Psoas muscle (tissue), 8 donors: ENCODE measurements around the gene FNDC3A. TPM values are rescaled to one million over a fixed set of nuclear protein-coding genes. Genes with fewer than 3 reads are reported as not detected.

Experiments
- ATAC-seq, 4 donors: fragments of 200-7000 bp; cut with Tn5 transposase; one replicate each; pipeline ENCODE4 v1.9.1; 2020; ENCODE audit warnings: moderate library complexity in 3 of 4, mild to moderate bottlenecking in 2 of 4
- DNase-seq, 2 donors: peaks; one replicate each; pipeline ENCODE4 v3.0.0-alpha.2; 2020
- H3K27ac ChIP-seq: fragments of 200-600 bp; one replicate; pipeline ENCODE4 v1.8.0; 2022
- H3K27me3 ChIP-seq, 3 donors: fragments of 200-600 bp in 1 of 3; one replicate each; pipeline versions ENCODE4 v1.6.1 to v1.8.0; 2013 to 2022; ENCODE audit warnings: low read length in 2 of 3, mild to moderate bottlenecking in 2 of 3, moderate library complexity in 1 of 3; ENCODE audit not compliant: insufficient read depth in 3 of 3
- H3K36me3 ChIP-seq, 2 donors: fragments of 200-600 bp in 1 of 2; one replicate each; pipeline versions ENCODE4 v1.6.1 to v1.8.0; 2013 to 2022; ENCODE audit warnings: low read depth in 1 of 2, mild to moderate bottlenecking in 1 of 2, moderate library complexity in 1 of 2; ENCODE audit not compliant: insufficient read depth in 1 of 2
- H3K4me1 ChIP-seq: fragments of 200-600 bp; one replicate; pipeline ENCODE4 v1.8.0; 2022
- H3K4me3 ChIP-seq: fragments of 200-600 bp; one replicate; pipeline ENCODE4 v1.8.0; 2022; ENCODE audit warnings: mild to moderate bottlenecking
- H3K9me3 ChIP-seq: fragments of 200-600 bp; one replicate; pipeline ENCODE4 v1.8.0; 2022
- CTCF ChIP-seq: fragments of 200-600 bp; IDR thresholded peaks from one replicate; pipeline ENCODE4 v1.8.0; 2022; ENCODE audit warnings: antibody characterized with exemption
- WGBS, 3 donors: extraction: QIAGEN DNeasy Blood & Tissue Kit; methylation state at CpG; one replicate each; pipeline versions ENCODE4 v1.1.6 to v1.1.7; 2013; 5-methylcytosine and 5-hydroxymethylcytosine counted together
- intact Hi-C, 2 donors: fragments of 100-400 bp; cut with DNase I; formaldehyde crosslinking; loops; one replicate each; pipeline versions ENCODE4 v1.11.0 to v1.14.2; 2022
- polyA plus RNA-seq, 3 donors: library from polyadenylated mRNA; stranded (reverse); fragments of 200-250 nt; gene quantifications; one replicate each; pipeline ENCODE4 v1.2.3, GENCODE V29; 2013
- total RNA-seq, 4 donors: library from RNA; stranded (reverse); fragmentation: NEBNext Ultra II Directional in 2 of 4; extraction: Animal tissue kit (Norgen Biotek cat#: 25700) in 2 of 4; gene quantifications; one replicate each; pipeline versions ENCODE4 v1.2.1 to v1.2.4, GENCODE V29; 2021 to 2023
- donor health status: healthy with polysubstance abuse.
- donor health status: DM: no; HTN: no; CAD: no; lungs with moderate emphysema.
- donor health status: Bipolar disorder and iron deficiency.
- donor health status: healthy.
- donor health status: DM: yes; HTN: yes; CAD: no.
- donor health status: DM: no; HTN: no; CAD: no.
- donor health status: DM: no; HTN: no; CAD: no.
- donor health status: DM: yes; HTN: yes; CAD: no.

The FNDC3A gene
- total and polyA plus RNA-seq, 7 donors: 4.4 to 18.6 (median 10.5) TPM

DNA sequence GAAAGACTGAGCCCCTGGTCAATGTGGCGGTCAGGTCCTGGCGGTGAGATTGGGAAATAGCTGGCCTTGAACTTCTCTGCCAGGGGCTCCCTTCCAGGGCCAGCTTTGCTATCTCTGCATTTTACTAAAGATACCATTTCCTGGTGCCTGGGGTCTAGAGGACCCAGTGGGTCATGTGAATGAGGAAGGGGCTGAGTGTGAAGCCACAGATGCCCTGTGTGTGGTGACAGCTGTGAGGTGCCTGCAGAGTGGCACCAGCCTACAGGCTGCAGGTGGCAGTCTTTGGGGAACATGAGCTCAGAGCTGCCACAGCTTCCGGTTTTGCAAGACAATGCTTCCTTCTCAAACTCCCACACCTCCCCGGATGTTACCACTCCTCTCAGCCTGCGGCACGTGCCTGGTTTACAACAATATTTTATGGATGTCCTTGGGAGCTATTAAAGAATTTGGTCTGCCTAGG is 239.2 kb downstream of the FNDC3A start:
- DNase-seq (peak in 1 of 2 donors; percentile 21), ATAC-seq (peak in 2 of 4 donors; percentile 42 to 43)
- 45 to 51% (median 49%) methylated on average over 6 of the region's 6 CpGs for WGBS, 3 donors
- no peak for TF ChIP-seq CTCF
- no peak overlapping the region for H3K4me3 ChIP-seq
- H3K4me1 ChIP-seq: no peaks in the 10 kb centered on the region
- peaks cover 0 to 5% of the 10 kb centered on the region in 2 donors for H3K36me3 ChIP-seq
- peaks cover 0 to 28% (median 7%) of the 10 kb centered on the region in 3 donors for H3K27me3 ChIP-seq
- H3K27ac ChIP-seq: no peak overlapping the region
- H3K9me3 ChIP-seq: no peaks in the 10 kb centered on the region
- intact Hi-C loops: no loop called here

DNA sequence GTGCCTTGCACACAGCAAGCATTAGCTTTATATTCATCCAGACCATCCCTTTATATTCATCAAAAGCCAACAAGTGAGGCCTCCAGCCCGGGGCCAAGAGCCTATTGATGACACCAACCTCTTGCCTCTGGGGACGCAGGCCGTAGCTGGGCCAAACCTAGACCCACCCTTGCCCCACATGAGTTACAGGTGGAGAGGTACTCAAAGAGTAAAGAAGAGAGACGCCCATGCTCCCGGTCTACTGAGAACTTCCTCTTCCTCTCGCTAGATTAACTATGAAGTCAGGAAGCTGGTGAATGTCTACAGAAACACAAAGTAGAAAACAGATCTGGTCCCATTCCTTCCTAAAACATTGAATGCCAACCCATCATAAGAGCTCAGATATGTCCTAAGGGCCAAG is 240.6 kb downstream of the FNDC3A start:
- DNase-seq: no peak
- Histone ChIP-seq H3K4me3 (no peak overlapping the region), H3K9me3 (no peaks in the 10 kb centered on the region), H3K4me1 (peaks cover 4% of the 10 kb centered on the region), H3K36me3 (no peaks in the 10 kb centered on the region), H3K27me3 (peaks cover 0 to 42% (median 20%) of the 10 kb centered on the region in 3 donors), H3K27ac (no peak overlapping the region)
- WGBS, 3 donors: 86 to 92% (median 88%) methylated on average over 6 of the region's 6 CpGs
- no peak for ATAC-seq
- no peak for TF ChIP-seq CTCF
- intact Hi-C loops: no loop called here

- WGBS, 3 donors: 22 to 26% (median 26%) methylated on average over 17 of the region's 17 CpGs
- ATAC-seq: no peak
Measured at GRCh38 chr13:49217962-49218492, 242.3 kb downstream of the FNDC3A start.

DNA sequence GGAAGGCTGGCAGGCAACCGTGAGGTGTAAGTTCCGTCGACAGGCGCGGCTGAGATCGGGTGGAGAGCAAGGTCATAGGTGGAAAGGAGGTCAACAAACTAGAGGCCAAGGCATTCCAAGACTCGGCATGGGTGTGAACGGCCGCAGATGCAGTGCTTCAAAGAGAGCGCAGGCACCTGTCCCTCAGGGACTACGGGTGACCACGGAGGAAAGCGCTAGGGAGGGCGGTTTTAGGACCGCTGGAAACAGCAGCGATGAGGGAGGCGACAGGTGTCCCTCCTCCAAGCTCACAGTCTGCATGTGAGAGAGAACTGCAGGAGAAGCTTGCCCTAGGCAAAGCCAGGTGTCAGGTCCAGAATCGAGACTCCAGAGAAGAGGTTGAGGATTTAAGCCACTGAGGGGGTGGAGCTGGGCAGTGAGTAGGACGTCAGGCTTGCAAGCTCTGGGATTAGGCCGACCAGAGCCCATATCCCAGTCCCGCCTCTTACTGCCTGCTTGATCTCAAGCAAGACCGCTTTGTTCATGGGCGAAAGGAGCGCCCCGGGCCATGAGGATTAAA is 242.9 kb downstream of the FNDC3A start:
- Histone ChIP-seq H3K36me3 (no peaks in the 10 kb centered on the region), H3K27me3 (peaks cover 0 to 57% (median 22%) of the 10 kb centered on the region in 3 donors), H3K4me3 (no peak overlapping the region), H3K9me3 (no peaks in the 10 kb centered on the region), H3K4me1 (peaks cover 4% of the 10 kb centered on the region), H3K27ac (no peak overlapping the region)
- ATAC-seq (no peak), DNase-seq (no peak)
- intact Hi-C loops: no loop called here
- 10 to 18% (median 16%) methylated on average over 25 of the region's 25 CpGs for whole genome bisulfite sequencing, 3 donors
- no peak for TF ChIP-seq CTCF

More at GRCh38 chr13:49217962-49218492, 242.3 kb downstream of the FNDC3A start:
- TF ChIP-seq CTCF: no peak
- Histone ChIP-seq H3K4me1 (peaks cover 4% of the 10 kb centered on the region), H3K27me3 (peaks cover 0 to 57% (median 22%) of the 10 kb centered on the region in 3 donors), H3K27ac (no peak overlapping the region), H3K9me3 (no peaks in the 10 kb centered on the region), H3K4me3 (no peak overlapping the region), H3K36me3 (no peaks in the 10 kb centered on the region)
- DNase-seq: no peak
- intact Hi-C loops: no loop called here
